NCI-H128 (cell line): ENCODE measurements around the gene ENO1.
A peak's percentile ranks its signal among the peaks of the same experiment; 100 is the strongest.
"Not testable (repeated sequence)": the region's sequence is repeated elsewhere in the genome, so short reads cannot be mapped to it uniquely, and the experiment has no call there.

Experiments
- DNase-seq: peaks from one replicate; lab custom pipeline; 2025; ENCODE audit not compliant: unreplicated experiment; lab: John Stamatoyannopoulos, UW

Gene ENO1

DNA sequence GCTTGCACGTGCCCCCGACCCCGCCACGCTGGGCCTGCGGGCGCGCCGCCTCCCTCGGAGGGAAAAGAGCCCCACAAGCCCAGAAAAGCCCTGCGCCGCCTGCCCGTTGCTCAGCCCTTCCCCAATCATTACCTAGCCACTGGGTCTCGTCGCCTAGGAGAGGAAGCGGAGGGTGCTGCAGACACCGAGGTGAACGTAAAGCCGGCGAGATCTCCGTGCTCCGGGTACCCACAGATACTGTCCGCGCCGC is at the start of gene ENO1:
ENO1 (minus strand) TSS at position 239 of the 250 bp plus-strand sequence. CDS start 3,778 bp downstream, outside the sequence.
- no peak for DNase-seq

DNA sequence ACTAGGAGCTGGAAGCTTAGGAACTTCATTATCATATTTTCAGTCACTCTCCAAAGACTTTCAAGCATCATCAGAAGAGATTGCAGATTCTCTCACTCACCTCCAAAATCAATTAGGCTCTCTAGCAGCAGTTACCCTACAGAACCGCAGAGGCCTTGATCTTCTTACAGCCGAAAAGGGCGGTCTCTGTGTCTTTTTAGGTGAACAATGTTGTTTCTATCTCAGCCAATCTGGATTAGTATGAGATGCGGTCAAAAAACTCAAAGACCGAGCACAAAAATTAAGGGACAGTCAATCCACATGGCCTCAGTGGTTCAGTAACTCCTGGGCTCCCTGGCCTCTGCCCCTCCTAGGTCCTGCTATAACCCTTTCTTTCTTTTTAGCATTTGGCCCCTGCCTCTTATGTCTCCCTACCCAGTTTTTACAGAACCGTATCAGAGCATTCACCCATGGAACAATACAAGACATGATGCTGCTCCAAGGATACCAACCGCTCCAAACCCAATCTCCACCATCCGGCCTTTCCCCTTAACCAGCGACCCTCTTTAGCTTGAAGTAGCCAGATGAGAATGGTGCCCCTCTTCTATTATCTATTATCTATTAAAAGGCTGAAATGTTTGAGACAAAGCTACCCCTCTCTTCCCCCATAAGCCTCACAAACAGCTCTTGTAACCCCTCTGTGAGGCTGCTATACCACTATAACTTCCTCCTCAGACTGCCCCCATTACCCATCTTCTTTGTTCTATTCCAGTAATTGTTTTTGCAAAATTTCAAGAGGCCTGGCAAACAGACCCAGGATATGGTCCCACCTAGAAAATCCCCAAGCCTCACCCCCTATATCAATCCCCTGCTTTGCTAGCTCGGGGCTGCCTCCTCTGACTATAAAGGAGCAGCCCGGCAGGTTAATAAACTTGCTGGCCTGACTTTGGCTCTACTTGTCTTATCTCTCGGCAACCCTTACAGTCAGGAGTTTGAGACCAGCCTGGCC is 48.5 kb upstream of the ENO1 start:
- DNase-seq: no peak

DNA sequence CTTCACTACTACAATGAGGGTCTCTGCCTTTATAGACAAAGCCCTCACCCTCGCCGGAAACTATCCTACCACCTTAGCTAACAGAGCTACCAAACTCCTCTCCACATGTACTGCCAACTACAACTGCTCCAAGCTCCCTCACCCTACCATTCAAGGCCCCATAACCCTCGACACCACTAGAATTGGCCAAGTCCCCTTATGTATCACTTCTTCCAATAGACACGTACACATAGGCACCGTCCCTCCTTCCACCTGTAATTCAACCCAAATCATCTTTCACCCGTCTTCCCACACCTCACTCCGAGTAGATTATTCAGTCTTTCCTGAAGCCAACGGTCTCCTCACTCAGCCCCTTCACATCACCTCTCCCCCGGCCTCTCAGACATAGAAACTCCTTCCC is 47.5 kb upstream of the ENO1 start:
- no peak for DNase-seq

DNA sequence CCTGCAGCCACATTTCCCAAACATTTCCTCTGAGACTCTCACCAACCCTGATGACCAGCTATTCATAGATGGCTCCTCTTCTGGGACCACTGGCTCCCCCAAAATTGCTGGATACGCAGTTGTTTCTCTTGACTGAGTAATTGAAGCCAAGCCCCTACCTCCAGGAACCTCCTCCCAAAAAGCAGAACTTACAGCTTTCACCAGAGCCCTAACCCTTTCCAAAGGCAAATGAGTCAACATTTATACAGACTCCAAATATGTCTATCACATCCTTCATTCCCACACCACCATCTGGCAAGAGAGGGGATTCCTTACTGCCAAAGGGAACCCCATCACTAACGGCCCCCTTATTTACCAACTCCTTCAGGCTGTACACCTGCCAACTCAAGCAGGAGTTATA is 46.9 kb upstream of the ENO1 start:
- DNase-seq: no peak

DNA sequence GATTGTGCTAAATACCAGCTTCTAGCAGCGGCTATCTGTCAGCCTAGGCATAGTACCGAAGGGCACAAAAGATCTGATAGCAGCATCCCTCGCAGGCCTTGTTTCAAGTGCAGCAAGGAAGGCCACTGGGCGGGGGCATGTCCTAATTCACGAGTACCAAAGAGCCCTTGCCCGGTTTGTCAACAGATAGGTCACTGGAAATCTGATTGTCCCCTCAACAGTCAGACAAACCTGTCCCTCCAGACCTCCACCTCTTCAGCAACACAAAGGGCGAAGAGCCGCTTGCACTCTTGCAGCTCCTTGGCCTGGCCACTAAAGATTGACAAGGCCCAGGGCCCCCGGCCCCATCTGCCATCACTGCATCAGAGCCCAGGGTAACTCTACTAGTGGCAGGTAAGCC is 44.5 kb upstream of the ENO1 start:
- no peak for DNase-seq

DNA sequence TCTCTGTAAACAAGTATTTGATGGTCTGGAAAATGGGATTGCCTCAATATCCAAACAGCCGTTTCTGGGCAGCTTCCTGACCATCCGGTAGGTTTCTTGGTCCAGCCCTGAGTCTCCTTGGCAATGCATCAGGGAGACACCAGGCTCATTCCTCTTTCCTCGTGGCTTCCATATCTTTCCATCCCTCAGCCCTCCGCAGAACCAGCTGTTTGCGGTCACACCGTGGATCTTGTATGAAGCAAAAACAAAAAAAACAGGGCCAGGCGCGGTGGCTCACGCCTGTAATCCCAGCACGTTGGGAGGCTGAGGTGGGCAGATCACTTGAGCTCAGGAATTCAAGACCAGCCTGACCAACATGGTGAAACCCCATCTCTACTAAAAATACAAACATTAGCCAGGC is 39.0 kb upstream of the ENO1 start:
- DNase-seq: not testable (repeated sequence)

DNA sequence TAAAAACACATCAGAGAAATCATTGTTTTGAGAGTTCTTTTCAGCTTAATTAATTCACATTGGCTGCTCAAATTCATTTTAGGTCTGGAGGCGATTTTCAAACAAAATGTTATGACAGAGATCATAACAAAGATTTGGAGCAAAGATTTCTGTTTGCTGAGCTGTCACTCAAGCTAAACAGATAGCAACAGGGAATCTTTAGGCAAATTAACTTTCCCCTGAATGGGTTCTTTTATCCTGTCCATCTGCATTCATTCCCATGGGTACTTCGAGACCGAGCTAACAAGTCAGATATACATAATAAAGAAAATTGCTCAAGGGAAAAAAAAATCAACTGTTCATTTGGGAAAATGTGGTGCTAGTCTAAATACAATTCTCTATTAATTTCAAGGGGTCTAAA is 37.0 kb upstream of the ENO1 start:
- no peak for DNase-seq

DNA sequence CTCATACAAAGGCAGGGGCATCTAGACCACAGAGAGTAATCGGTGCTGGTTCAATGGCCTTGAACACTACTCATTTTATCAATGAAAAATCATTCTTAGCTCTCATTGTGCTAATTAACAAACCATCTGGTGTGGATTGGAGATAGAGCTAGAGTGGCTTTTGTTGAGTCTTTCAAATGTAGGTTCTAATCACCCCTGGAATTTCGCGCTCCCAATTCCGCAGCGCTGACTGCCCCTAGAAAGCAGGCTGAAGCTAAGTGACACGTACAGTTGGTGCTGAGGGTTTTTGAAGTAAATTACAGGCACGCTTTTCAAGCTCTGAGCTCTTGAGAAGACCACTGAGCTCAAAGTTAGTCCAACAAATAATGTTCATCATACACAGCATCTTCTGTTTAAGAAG is 36.0 kb upstream of the ENO1 start:
- DNase-seq: no peak

DNA sequence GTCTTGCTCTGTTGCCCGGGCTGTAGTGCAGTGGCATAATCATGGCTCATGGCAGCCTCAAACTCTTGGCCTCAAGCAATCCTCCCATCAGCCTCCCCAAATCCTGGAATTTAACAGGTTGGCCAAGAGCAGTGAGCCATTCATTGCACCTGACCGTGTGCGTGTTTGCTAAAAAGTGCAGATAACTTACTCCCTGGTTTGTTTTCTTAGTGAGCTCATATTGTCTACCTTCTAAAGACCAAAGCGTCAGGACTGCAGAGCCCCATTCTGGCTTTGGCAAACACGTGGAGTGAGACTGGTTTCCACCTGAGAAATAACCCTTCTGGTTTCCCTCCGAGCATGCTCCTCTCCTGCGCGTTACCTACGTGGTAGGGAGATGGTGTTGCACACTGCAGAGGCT is 35.0 kb upstream of the ENO1 start:
- DNase-seq: no peak

DNA sequence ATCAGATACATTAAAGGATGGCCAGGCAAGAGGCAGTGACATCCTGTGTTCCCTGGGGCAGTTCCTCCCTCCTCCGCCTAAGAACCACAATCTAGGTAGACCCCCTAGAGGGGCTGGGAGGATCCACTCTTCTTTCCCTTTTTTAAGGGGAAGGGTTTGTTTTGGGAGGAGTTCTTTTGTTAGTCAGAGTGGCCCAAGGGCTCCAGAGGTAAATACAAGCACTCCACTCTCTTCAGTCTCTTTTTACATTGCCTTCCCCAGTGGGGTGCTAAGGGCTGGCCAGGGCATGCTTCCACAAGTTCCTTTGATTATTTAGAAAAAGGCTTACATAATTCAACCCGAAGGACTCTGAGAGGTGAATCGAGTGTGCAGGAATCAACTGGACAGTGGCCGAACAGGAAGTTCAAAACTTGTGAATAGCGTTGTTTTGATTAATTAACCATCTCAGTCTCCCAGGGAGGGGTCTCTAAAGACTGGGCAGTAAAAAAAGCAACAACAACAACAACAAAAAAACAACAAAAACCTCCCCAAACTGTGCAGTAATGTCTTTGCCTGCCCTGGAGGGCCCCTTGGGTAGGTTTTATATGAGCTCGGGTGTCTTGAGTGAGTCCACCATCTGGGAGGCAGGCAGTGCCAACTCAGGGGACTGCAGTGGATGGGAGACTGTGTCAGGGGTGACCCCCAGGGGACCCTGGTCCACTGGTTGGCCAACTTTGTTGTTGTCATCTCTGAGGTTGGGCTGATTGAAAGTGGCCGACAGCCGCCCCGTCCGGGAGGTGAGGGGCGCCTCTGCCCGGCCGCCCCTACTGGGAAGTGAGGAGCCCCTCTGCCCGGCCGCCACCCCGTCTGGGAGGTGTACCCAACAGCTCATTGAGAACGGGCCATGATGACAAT is 33.2 kb upstream of the ENO1 start:
- DNase-seq: peak; percentile 46

DNA sequence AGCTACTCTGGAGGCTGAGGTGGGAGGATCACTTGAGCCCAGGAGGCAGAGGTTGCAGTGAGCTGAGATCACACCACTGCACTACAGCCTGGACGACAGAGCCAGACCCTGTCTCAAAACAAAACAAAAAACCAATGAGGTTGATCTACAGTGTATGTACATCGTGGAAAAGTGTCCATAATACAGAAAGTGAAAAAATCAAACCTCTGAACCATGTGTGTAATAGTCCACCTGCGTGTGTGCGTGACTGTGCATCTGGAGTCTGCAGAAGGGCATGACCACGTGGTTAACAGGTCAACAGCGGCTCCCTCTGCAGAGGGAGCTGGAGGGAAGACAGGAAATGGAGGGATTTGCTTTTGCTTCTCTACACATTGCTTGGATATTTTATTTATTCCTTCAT is 32.4 kb upstream of the ENO1 start:
- no peak for DNase-seq

DNA sequence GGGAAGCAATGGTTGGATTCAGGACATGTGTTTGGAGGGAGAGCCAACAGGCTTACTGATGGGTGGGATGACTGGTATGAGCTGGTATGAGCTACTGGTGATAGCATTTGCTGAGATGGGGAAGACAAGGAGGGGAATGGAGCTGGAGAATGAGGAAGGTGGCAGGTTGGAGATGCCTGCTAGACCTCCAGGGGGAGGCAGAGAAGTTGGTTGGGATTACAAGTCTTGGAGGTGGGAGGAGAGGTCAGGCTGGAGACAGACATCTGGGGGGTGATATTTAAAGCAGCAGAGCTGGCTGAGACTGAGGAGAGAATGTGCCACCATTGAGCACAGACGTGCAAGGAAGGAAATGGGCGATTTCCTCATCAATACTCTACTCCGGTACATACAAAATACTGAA is 31.8 kb upstream of the ENO1 start:
- DNase-seq: no peak

DNA sequence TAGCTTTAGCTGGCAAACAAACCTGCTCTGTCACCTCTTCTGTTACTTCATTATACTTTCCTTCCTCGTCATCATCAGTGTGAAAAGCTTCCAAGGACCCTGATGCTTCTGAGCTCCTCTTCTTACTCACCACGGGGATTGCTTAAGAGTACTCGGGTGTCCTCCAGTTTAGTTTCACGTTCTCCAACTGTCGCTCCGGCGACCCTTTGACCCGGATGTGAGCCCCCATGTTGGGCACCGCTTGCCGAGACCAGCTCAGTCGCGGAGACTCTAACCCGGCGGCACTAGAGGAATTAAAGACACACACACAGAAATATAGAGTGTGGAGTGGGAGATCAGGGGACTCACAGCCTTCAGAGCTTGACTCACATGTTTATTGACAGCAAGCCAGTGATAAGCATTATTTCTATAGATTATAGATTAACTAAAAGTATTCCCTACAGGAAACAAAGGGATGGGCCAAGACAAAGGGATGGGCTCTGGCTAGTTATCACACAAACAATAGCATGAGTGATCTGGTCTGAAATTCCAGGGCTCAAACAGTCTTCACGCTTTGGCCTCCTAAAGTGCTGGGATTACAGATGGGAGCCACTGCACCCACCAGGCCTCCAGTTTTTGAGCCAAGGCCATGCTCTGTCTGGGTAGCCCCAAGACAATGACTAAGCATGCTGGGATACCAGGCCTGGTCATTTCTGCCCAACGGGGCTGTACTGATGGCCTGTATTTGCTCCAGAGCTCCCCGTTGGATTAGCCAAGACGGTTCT is 30.1 kb upstream of the ENO1 start:
- DNase-seq: no peak

DNA sequence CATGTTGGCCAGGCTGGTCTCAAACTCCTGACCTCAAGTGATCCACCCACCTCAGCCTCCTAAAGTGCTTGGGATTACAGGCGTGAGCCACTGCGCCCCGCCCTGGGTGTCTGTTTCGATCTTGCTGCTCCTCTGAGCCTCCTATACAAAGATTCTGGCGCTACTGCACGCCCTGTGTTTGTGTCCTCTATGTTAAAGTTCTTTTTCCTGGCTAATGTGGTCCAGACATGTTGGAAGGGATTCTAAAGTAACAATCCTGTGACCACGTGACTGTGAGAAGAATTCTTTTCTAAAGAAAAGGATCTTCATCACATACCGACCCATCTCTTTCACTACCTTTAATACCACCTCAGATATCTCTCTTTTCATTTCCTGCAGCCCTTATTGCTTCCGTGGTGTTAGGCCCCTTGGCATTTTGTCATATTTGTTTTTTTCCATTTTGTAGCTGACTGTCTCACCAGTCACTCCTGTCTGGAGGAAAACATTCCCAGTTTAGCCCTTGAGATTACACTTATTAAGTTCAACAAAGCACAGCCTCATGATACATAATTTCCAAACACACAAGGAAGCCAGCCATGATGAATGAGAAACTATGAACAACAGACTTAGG is 27.2 kb upstream of the ENO1 start:
- no peak for DNase-seq

DNA sequence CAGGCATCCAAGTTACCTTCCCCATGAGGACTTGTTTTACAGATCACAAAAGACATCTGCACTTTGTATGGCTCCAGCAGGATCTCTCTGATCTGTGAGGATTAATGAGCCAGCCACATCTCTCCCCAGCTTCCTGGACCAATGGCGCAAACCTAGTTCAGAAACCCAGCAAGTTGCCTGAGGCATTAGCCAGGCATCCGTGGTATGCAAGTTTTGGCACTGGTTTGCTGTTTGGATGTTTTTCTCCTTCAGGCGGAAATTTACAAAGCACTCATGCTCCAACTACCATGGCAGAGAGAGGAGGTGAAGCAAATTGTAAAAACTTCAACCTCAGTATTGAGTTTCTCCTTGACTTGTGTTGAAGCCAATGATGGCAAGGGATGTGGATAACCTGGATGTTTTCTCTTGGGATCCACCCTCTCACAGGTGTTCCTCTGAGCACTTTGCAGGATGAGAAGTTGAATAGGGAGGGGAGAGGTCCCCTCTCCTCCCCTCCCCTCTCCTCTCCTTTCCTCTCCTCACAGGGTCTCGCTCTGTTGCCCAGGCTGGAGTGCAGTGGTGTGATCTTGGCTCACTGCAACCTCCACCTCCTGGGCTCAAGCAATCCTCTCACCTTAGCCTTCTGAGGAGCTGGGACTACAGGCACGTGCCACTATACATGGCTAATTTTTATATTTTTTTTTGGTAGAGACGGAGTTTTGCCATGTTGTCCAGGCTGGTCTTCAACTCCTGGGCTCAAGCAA is 25.6 kb upstream of the ENO1 start:
- peak; percentile 26 for DNase-seq

DNA sequence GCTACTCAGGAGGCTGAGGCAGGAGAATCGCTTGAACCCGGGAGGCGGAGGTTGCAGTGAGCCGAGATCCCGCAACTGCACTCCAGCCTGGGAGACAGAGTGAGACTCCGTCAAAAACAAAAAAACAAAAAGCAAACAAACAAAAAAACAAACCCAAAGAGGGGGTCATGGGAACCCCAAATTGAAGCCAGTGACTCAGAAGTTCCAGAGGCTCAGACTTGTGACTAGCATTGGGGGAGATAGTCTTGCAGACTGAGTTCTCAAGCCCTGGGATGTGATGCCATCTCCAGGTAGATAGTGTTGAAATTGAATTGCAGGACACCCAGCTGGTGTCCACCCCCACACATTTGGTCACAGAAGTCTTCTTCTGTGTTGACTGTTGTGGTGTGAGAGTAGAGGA is 24.9 kb upstream of the ENO1 start:
- no peak for DNase-seq

DNA sequence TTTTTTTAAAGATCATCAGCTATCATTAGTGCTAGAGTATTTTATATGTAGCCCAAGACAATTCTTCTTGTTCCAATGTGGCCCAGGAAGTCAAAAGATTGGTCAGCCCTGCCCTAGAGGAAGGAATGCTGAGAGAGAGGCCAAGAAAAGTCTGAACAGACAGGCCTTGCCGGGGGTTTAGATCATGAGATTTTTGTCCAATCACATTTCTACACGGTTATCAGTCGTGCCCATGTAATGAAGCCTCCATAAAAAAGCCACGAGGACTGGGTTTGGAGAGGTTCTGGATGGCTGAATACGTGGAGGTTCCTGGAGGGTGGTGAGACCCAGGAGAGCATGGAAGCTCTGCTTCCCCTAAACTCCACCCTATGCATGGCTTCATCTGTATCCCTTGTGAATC is 24.3 kb upstream of the ENO1 start:
- DNase-seq: no peak

DNA sequence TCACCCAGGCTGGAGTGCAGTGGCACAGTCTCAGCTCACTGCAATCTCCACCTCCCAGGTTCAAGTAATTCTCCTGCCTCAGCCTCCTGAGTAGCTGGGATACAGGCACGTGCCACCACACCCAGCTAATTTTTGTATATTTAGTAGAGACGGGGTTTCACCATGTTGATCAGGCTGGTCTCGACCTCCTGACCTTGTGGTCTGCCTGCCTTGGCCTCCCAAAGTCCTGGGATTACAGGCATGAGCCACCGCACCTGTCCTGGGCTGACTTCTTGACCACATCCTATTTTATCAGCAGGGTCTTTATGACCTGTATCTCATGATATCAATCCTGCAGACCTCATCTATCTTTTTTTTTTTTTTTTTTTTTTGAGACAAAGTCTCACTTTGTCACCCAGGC is 22.2 kb upstream of the ENO1 start:
- DNase-seq: not testable (repeated sequence)

DNA sequence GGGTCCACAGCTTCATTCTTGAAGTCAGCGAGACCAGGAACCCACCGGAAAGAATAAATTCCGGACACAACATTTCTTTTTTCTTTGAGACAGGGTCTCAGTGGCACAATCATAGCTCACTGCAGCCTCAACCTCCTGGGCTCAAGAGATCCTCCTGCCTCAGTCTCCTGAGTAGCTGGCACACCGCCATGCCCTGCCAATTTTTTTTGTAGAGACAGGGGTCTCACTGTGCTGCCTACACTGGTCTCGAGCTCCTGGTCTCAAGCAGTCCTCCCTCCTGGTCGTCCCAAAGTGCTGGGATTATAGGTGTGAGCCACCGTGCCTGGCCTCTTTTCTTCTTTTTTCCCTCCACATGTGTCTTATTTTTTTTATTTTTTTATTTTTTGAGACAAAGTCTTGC is 20.6 kb upstream of the ENO1 start:
- no peak for DNase-seq

DNA sequence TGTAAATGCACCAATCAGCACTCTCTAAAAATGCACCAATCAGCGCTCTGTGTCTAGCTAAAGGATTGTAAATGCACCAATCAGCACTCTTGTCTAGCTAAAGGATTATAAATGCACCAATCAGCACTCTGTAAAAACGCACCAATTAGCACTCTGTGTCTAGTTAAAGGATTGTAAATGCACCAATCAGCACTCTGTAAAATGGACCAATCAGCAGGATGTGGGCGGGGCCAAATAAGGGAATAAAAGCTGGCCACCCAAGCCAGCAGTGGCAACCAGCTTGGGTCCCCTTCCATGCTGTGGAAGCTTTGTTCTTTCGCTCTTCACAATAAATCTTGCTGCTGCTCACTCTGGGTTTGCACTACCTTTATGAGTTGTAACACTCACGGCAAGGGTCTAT is 19.9 kb upstream of the ENO1 start:
- not testable (repeated sequence) for DNase-seq
